Caki2 (cell line): ENCODE results near the gene PPIH. TPM values are rescaled to one million over a fixed set of nuclear protein-coding genes. Genes with fewer than 3 reads are reported as not detected.
"Not testable (repeated sequence)": the region's sequence is repeated elsewhere in the genome, so short reads cannot be mapped to it uniquely, and the experiment has no call there.

Experiments
- DNase-seq: peaks from one replicate; pipeline ENCODE4 v3.0.0-alpha.2; 2015; ENCODE audit warnings: low read depth
- in situ Hi-C: cut with HindIII; loops from 2 replicates; pipeline ENCODE4 v1.10.0; 2016; ENCODE audit warnings: low sequenced_read_pairs, low pct_unique_long_range_greater_than_20kb, mixed read lengths
- total RNA-seq: library from RNA; depleted of rRNA; stranded (reverse); fragments of >200 nt; shearing (Covaris generic); gene quantifications from 2 replicates; pipeline ENCODE4 v1.2.3, GENCODE V29; 2014; ENCODE audit warnings: low replicate concordance

The PPIH gene
- total RNA-seq, 1 experiment from 2014 or later: 75.8 TPM

GRCh38 chr1:42680921-42681683 is 22.9 kb downstream of the PPIH start:
- in situ Hi-C loops: no loop called here
- DNase-seq: peak; percentile 31

- DNase-seq: peak; percentile 95
- in situ Hi-C loops: no loop called here
Observed at GRCh38 chr1:42681741-42682483, 23.7 kb downstream of the PPIH start, which contains the start of gene YBX1. Gene YBX1 (plus strand): TSS chr1:42682418. CDS start chr1:42682566, 148 bp downstream.

- DNase-seq, in situ Hi-C loops: not testable (repeated sequence)
Observed at GRCh38 chr1:42682484-42682738, 24.2 kb downstream of the PPIH start.

GRCh38 chr1:42682739-42683531 is 24.7 kb downstream of the PPIH start:
- DNase-seq: peak; percentile 78
- in situ Hi-C loops: no loop called here

- in situ Hi-C loops: no loop called here
- no peak for DNase-seq
Observed at GRCh38 chr1:42684139-42684538, 25.9 kb downstream of the PPIH start.

- DNase-seq: no peak
- in situ Hi-C loops: no loop called here
Observed at GRCh38 chr1:42686418-42686817, 28.2 kb downstream of the PPIH start.

GRCh38 chr1:42689912-42690311 is 31.7 kb downstream of the PPIH start:
- in situ Hi-C loops: no loop called here
- DNase-seq: no peak

GRCh38 chr1:42690477-42691156 is 32.4 kb downstream of the PPIH start:
- in situ Hi-C loops: no loop called here
- no peak for DNase-seq

GRCh38 chr1:42691157-42691498 is 32.9 kb downstream of the PPIH start:
- in situ Hi-C loops: no loop called here
- DNase-seq: no peak

- in situ Hi-C loops: no loop called here
Observed at GRCh38 chr1:42692461-42692860, 34.2 kb downstream of the PPIH start.

GRCh38 chr1:42692911-42693310 is 34.7 kb downstream of the PPIH start:
- no peak for DNase-seq
- in situ Hi-C loops: no loop called here

More at GRCh38 chr1:42692461-42692860, 34.2 kb downstream of the PPIH start:
- no peak for DNase-seq

- in situ Hi-C loops: no loop called here
- no peak for DNase-seq
Observed at GRCh38 chr1:42698081-42698813, 40.0 kb downstream of the PPIH start.

- in situ Hi-C loops: no loop called here
- DNase-seq: no peak
Observed at GRCh38 chr1:42700006-42700405, 41.8 kb downstream of the PPIH start.

GRCh38 chr1:42703888-42704464 is 45.8 kb downstream of the PPIH start:
- in situ Hi-C loops: no loop called here
- no peak for DNase-seq

GRCh38 chr1:42712808-42713207 is 54.6 kb downstream of the PPIH start:
- DNase-seq, in situ Hi-C loops: not testable (repeated sequence)

- no peak for DNase-seq
- in situ Hi-C loops: no loop called here
Observed at GRCh38 chr1:42713293-42713692, 55.1 kb downstream of the PPIH start.

- in situ Hi-C loops, DNase-seq: not testable (repeated sequence)
Observed at GRCh38 chr1:42714441-42714840, 56.2 kb downstream of the PPIH start.

GRCh38 chr1:42720868-42721267 is 62.6 kb downstream of the PPIH start:
- in situ Hi-C loops: no loop called here
- DNase-seq: peak; percentile 21
